NCI-H2227 (cell line): ENCODE measurements around the gene HFM1.
"Not testable (repeated sequence)": the region's sequence is repeated elsewhere in the genome, so short reads cannot be mapped to it uniquely, and the experiment has no call there.

Experiments used
- DNase-seq: peaks from one replicate; lab custom pipeline; 2025; ENCODE audit not compliant: unreplicated experiment; lab: John Stamatoyannopoulos, UW

Gene HFM1

GRCh38 chr1:91381844-91382243 lies 22.8 kb downstream of the HFM1 start:
- DNase-seq: no peak

DNA sequence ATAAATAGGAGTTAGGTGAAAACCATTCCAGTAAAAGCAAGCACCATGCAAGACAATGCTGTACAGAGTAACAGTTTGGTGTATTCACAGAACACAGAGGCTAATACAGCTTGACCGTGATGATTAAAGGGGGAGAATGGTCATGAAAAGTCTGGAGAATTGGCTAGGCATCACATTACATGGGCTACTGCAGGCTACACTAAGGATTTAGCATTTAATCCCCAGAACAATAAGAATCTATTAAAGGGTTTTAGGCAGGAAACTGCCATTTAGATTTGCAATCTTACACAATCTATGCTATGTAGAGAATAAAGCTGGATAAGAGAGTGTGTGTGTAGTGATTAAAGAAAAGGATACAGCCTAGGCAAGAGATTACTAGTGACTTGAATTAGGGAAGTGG lies 30.6 kb downstream of the HFM1 start:
- no peak for DNase-seq

DNA sequence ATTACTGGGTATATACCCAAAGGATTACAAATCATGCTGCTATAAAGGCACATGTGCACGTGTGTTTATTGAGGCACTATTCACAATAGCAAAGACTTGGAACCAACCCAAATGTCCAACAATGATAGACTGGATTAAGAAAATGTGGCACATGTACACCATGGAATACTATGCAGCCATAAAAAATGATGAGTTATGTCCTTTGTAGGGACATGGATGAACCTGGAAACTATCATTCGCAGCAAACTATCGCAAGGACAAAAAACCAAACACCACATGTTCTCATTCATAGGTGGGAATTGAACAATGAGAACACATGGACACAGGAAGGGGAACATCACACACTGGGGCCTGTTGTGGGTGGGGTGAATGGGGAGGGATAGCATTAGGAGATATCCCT lies 32.4 kb downstream of the HFM1 start:
- not testable (repeated sequence) for DNase-seq

GRCh38 chr1:91349524-91349923 lies 55.1 kb downstream of the HFM1 start:
- no peak for DNase-seq

- no peak for DNase-seq
These were observed 57.8 kb downstream of the HFM1 start for GRCh38 chr1:91346824-91347223.

- no peak for DNase-seq
These were observed 59.1 kb downstream of the HFM1 start for GRCh38 chr1:91345395-91346005.

- no peak for DNase-seq
These were observed 66.1 kb downstream of the HFM1 start for GRCh38 chr1:91338501-91338900.

- no peak for DNase-seq
These were observed 69.0 kb downstream of the HFM1 start for GRCh38 chr1:91335603-91336002.

- DNase-seq: no peak
These were observed 69.8 kb downstream of the HFM1 start for GRCh38 chr1:91334856-91335255.

DNA sequence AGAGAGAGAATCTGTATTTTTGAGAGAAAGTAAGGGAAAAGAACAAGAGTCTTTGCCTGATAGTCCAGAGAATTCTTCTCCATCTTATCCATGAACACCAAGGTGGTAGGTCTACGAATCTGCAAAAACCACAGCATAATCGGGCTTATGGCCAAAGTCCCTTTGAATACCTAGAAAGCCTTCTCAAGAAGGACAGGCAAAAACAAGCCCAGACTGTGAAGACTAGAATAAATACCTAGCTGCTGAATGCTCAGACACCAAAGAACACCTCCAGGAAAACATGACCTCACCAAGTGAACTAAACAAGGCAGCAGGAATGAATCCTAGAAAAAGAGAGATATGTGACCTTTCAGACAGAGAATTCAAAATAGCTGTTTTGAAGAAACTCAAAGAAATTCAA lies 79.2 kb downstream of the HFM1 start:
- no peak for DNase-seq

DNA sequence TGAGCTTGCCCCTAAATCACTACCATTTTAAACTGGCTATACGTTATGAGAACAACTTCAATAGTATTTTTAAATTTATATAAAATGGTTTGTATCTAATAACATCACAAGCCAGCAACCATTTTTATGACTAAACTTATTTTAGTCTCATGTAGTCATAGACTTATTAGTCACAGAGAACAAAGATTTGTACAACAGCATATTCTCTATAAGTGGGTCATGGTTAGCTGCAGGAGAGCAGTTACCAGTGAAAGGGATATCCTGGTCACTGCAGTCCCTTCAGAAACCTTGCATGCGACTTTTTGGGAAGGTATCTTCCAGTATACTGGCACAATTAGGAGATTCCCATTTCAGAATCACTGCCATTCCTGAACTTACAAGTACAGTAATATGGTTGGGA lies 90.0 kb downstream of the HFM1 start:
- DNase-seq: no peak

- no peak for DNase-seq
These were observed 93.0 kb downstream of the HFM1 start for GRCh38 chr1:91311672-91312071.

DNA sequence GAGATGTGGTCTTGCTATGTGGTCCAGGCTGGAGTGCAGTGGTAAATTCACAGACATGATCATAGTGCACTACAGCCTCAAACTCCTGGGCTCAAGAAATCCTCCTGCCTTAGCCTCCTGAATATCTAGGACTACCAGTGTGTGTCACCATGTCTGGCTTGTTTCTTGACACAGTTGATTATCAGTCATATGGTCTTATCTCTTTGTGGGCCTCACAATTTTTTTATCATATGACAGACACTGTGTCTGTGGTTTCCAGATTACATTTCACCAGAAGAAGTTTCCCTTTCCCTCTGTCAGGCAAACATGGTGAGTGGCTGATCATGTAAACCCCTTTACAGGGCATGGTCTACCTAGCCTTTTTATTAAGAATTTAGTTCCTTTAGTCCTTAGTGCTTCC lies 96.1 kb downstream of the HFM1 start:
- no peak for DNase-seq

DNA sequence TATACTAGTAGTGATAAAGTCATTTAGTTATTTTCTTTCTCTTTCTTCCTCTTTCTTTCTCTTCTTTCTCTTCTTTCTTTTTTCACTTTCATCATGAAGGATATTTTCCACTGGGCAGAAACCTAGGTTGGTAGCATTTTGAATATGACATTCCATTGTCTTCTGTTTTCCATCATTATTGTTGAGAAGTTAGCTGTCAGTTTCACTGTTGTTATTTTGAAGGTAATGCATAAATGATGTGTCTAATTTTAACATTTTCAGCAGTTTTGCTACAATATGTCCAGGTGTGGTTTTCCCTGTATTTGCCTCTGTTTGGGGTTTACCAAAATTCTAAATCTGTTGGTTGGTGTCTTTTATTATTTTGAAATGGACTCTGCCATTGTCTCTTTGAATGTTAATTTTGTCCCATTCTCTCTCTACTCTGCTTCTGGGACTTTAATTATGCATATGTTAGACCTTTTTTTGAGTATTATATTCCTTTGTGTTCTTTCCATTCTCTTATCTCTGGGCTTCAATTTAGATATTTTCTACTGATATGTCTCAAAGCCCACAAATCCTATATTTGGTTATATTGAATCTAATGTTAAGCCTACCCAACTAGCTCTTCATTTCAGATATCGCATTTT lies 96.7 kb downstream of the HFM1 start:
- no peak for DNase-seq

GRCh38 chr1:91303165-91303564 lies 101.5 kb downstream of the HFM1 start:
- DNase-seq: no peak

- DNase-seq: not testable (repeated sequence)
These were observed 115.6 kb downstream of the HFM1 start for GRCh38 chr1:91288843-91289553.

GRCh38 chr1:91286962-91287317 lies 117.7 kb downstream of the HFM1 start:
- peak; percentile 44 for DNase-seq

DNA sequence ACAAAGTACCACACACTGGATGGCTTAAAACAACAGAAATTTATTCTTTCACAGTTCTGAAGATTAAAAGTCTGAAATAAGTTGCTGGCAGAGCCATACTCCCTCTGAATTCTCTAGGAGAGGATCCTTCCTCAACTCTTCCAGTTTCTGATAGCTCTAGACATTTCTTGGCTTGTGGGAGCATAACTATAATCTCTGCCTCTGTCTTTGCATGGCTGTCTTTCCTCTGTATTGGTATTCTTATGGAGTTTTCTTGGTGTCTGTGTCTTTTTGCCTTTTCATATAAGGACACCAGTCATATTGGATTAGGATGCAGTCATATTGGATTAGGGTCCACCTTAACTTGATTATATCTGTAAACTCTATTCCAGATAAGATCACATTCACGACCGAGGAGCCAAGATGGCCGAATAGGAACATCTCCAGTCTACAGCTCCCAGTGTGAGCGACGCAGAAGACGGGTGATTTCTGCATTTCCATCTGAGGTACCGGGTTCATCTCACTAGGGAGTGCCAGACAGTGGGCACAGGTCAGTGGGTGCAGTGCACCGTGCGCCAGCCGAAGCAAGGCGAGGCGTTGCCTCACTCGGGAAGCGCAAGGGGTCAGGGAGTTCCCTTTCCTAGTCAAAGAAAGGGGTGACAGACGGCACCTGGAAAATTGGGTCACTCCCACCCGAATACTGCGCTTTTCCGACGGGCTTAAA lies 118.2 kb downstream of the HFM1 start:
- DNase-seq: not testable (repeated sequence)

GRCh38 chr1:91283421-91283726 lies 121.3 kb downstream of the HFM1 start:
- DNase-seq: no peak

DNA sequence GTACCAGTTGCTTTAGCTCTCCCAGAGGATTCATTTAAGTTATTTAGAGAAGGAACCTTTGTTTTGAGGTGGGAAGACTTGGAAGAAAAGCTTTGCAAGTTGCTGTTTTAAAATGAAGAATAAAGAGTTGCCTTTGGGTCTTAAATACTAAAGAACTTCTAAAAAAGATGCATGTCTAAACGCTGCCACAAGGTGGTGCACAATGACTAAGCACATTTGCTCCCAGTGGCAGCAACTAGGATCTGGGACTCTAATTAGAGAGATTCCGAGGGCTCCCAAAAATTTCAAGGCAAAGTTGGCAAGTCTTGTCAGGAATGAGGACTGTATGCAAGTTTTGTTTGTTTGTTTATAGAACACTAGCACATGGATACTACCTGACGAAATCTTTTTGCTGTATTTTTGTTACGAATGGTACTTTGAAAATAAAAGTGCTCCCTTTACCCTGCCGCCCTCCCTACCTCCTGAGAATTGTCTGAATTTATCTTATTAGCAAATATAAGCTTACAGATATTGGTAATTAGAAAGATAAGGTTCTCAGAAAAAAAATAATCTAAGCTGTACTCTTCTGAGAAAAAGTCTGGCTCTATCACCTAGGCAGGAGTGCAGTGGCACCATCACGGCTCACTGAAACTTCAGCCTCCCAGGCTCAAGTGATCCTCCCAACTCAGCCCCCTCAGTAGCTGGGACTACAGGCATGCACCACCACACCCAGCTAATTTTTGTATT lies 121.8 kb downstream of the HFM1 start:
- DNase-seq: peak; percentile 75

DNA sequence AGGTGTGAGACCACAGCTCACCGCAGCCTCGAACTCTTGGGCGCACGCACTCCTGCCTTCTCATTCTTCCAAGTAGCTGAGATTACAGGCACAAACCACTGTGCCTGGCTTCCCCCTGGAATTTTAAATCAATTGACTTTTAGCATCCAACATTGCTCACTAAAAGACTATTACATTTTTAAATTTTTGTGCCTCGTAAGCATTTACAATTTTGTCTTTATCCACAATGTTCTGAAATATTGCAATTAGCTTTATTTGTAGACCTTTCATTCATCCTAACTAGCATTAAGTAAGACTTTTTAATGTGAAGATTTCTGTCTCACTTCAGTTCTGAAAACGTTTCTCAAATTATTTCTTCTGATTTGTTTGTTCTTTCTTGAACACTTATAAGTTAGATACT lies 122.9 kb downstream of the HFM1 start:
- no peak for DNase-seq
